Ovary (tissue), 3 donors: Measurements from ENCODE around the gene FRYL.

Experiments used
- CTCF ChIP-seq, 3 donors: fragments of 450-650 bp in 2 of 3; fragments of 200-600 bp in 1 of 3; IDR thresholded peaks; one replicate each; pipeline versions ENCODE4 v1.5.1 to v1.8.0; 2016 to 2022; ENCODE audit warnings: antibody characterized with exemption in 3 of 3, mild to moderate bottlenecking in 1 of 3
- EP300 ChIP-seq: sonication (generic); formaldehyde crosslinking; IDR thresholded peaks from one replicate; pipeline ENCODE4 v1.6.1; 2017; ENCODE audit warnings: antibody characterized with exemption
- POLR2A ChIP-seq: fragments of 450-650 bp; IDR thresholded peaks from one replicate; pipeline ENCODE4 v1.6.1; 2017; ENCODE audit warnings: antibody characterized with exemption, mild to moderate bottlenecking, moderate library complexity
- donor health status: DM: no; HTN: no; CAD: no.

- no peak for TF ChIP-seq CTCF (IDR thresholded peaks at IDR 0.05)
- TF ChIP-seq POLR2A, result no peak
- no peak for TF ChIP-seq EP300
Observed at GRCh38 chr4:48706736-48707135, 73.3 kb downstream of the FRYL start.
